IMR-90 (cell line): ENCODE results near the gene CHRM1. TPM values are rescaled to one million over a fixed set of nuclear protein-coding genes. Genes with fewer than 3 reads are reported as not detected.

Source experiments
- ATAC-seq: fragments of 200-7000 bp; cut with Tn5 transposase; 2 replicates; pipeline ENCODE4 v1.9.1; 2020; ENCODE audit warnings: low read depth, mild to moderate bottlenecking, moderate library complexity
- BruUV-seq: library from RNA; stranded (reverse); fragments of 400-500 nt; replicated peaks from 2 replicates; lab custom pipeline; 2021; lab: Mats Ljungman, UMichigan
- CTCF ChIA-PET: fragments of 300-600 bp; formaldehyde crosslinking; extraction: SDS; loops from one replicate; lab custom pipeline; 2021; ENCODE audit warnings: antibody characterized with exemption; lab: Yijun Ruan, JAX
- POLR2A ChIA-PET: fragments of 300-600 bp; sonication (Branson Sonifier 250); formaldehyde crosslinking; loops from one replicate; lab custom pipeline; 2022; ENCODE audit warnings: antibody characterized with exemption; ENCODE audit not compliant: unreplicated experiment; lab: Charles Lee
- DNase-seq: peaks from one replicate; pipeline ENCODE4 v3.0.0; 2013
- H2AFZ ChIP-seq: replicated peaks from 2 replicates; pipeline ENCODE3; 2013; ENCODE audit warnings: low read length, mild to moderate bottlenecking; ENCODE audit not compliant: poor library complexity
- H2AK5ac ChIP-seq: 2 replicates; pipeline ENCODE4 v1.6.1; 2013; ENCODE audit warnings: low read depth, low read length, inconsistent platforms
- H2AK9ac ChIP-seq: replicated peaks from 2 replicates; pipeline ENCODE3; 2013; ENCODE audit warnings: mild to moderate bottlenecking, low read depth, low read length, moderate library complexity; ENCODE audit not compliant: poor library complexity
- H2BK120ac ChIP-seq: 2 replicates; pipeline ENCODE4 v1.6.1; 2013; ENCODE audit warnings: low read depth, low read length, inconsistent platforms
- H2BK15ac ChIP-seq: 3 replicates; pipeline ENCODE4 v1.6.1; 2013; ENCODE audit warnings: low read depth, low read length, inconsistent platforms
- H2BK20ac ChIP-seq: 2 replicates; pipeline ENCODE4 v1.6.1; 2013; ENCODE audit warnings: low read depth, mild to moderate bottlenecking, inconsistent platforms, low read length, moderate library complexity
- H2BK5ac ChIP-seq: 2 replicates; pipeline ENCODE4 v1.6.1; 2013; ENCODE audit warnings: mild to moderate bottlenecking, low read depth, low read length, inconsistent platforms; ENCODE audit not compliant: poor library complexity, severe bottlenecking
- H3K14ac ChIP-seq: replicated peaks from 2 replicates; pipeline ENCODE4 v1.6.1; 2013; ENCODE audit warnings: low read depth, low read length, inconsistent platforms
- H3K18ac ChIP-seq: 2 replicates; pipeline ENCODE4 v1.6.1; 2013; ENCODE audit warnings: low read depth, low read length, control low read depth
- H3K23ac ChIP-seq: 2 replicates; pipeline ENCODE4 v1.6.1; 2013; ENCODE audit warnings: low read depth, low read length, inconsistent platforms
- H3K27ac ChIP-seq: 2 replicates; pipeline ENCODE4 v1.5.1; 2013; ENCODE audit warnings: mild to moderate bottlenecking, control low read depth, low read length; ENCODE audit not compliant: insufficient read depth
- H3K27me3 ChIP-seq: 2 replicates; pipeline ENCODE4 v1.6.1; 2013; ENCODE audit warnings: low read length; ENCODE audit not compliant: control insufficient read depth, insufficient read depth
- H3K36me3 ChIP-seq: 2 replicates; pipeline ENCODE4 v1.6.1; 2013; ENCODE audit warnings: low read length, mixed read lengths; ENCODE audit not compliant: control insufficient read depth, insufficient read depth
- H3K4ac ChIP-seq: 2 replicates; pipeline ENCODE4 v1.6.1; 2013; ENCODE audit warnings: low read depth, low read length, inconsistent platforms
- H3K4me1 ChIP-seq: 2 replicates; pipeline ENCODE4 v1.6.1; 2013; ENCODE audit warnings: low read length, mixed read lengths; ENCODE audit not compliant: control insufficient read depth, insufficient read depth
- H3K4me2 ChIP-seq: 2 replicates; pipeline ENCODE4 v1.6.1; 2013; ENCODE audit warnings: low read depth, mild to moderate bottlenecking, control low read depth, low read length, moderate library complexity
- H3K4me3 ChIP-seq: 2 replicates; pipeline ENCODE4 v1.5.1; 2013; ENCODE audit warnings: low read depth, mild to moderate bottlenecking, control low read depth, low read length, moderate library complexity; ENCODE audit not compliant: insufficient read depth
- H3K56ac ChIP-seq: 2 replicates; pipeline ENCODE4 v1.6.1; 2013; ENCODE audit warnings: low read length, inconsistent platforms; ENCODE audit not compliant: insufficient read depth; ENCODE audit errors: extremely low read depth
- H3K79me1 ChIP-seq, 2 experiments: 2 replicates each; pipeline ENCODE4 v1.6.1; 2013; ENCODE audit warnings: low read length in 2 of 2, inconsistent platforms in 1 of 2, low read depth in 1 of 2
- H3K9ac ChIP-seq: 2 replicates; pipeline ENCODE4 v1.6.1; 2013; ENCODE audit warnings: low read depth, low read length, control low read depth
- H3K9me1 ChIP-seq: 2 replicates; pipeline ENCODE4 v1.6.1; 2013; ENCODE audit warnings: low read length, inconsistent platforms; ENCODE audit not compliant: insufficient read depth
- H3K9me3 ChIP-seq: 2 replicates; pipeline ENCODE4 v1.6.1; 2013; ENCODE audit warnings: low read length; ENCODE audit not compliant: control insufficient read depth, insufficient read depth
- H4K20me1 ChIP-seq: 2 replicates; pipeline ENCODE4 v1.6.1; 2013; ENCODE audit warnings: low read length, inconsistent platforms; ENCODE audit not compliant: insufficient read depth
- H4K5ac ChIP-seq: 2 replicates; pipeline ENCODE4 v1.6.1; 2013; ENCODE audit warnings: mild to moderate bottlenecking, low read depth, low read length, control low read depth
- H4K8ac ChIP-seq, 2 experiments: 2 replicates each; pipeline ENCODE4 v1.6.1; 2013; ENCODE audit warnings: low read depth in 2 of 2, low read length in 2 of 2, control low read depth in 1 of 2, inconsistent platforms in 1 of 2
- H4K91ac ChIP-seq: 2 replicates; pipeline ENCODE4 v1.6.1; 2013; ENCODE audit warnings: low read depth, low read length, inconsistent platforms; ENCODE audit not compliant: insufficient read depth
- BHLHE40 ChIP-seq: fragments of 150-350 bp; IDR thresholded peaks from 2 replicates; pipeline ENCODE4 v1.6.1; 2016; ENCODE audit warnings: mild to moderate bottlenecking, low read depth, low read length
- CEBPB ChIP-seq: IDR thresholded peaks from 2 replicates; pipeline ENCODE4 v1.6.1; 2012; ENCODE audit warnings: low read depth, low read length, improper control_type of control experiment
- CHD1 ChIP-seq: IDR thresholded peaks from 2 replicates; pipeline ENCODE4 v1.6.1; 2012; ENCODE audit warnings: low read depth, low read length, improper control_type of control experiment
- FOS ChIP-seq: fragments of 150-350 bp; IDR thresholded peaks from 2 replicates; pipeline ENCODE4 v1.6.1; 2016; ENCODE audit warnings: low read depth, low read length
- MAFK ChIP-seq: IDR thresholded peaks from 2 replicates; pipeline ENCODE4 v1.6.1; 2012; ENCODE audit warnings: low read depth, low read length, improper control_type of control experiment
- MAZ ChIP-seq: IDR thresholded peaks from 2 replicates; pipeline ENCODE4 v1.6.1; 2012; ENCODE audit warnings: low read depth, mild to moderate bottlenecking, low read length, improper control_type of control experiment, moderate library complexity, borderline replicate concordance
- MXI1 ChIP-seq: IDR thresholded peaks from 2 replicates; pipeline ENCODE4 v1.6.1; 2012; ENCODE audit warnings: low read depth, mild to moderate bottlenecking, low read length, moderate library complexity, borderline replicate concordance
- NFE2L2 ChIP-seq: fragments of 150-350 bp; IDR thresholded peaks from 2 replicates; pipeline ENCODE4 v1.6.1; 2016; ENCODE audit warnings: low read depth, mild to moderate bottlenecking, low read length
- POLR2A ChIP-seq: IDR thresholded peaks from 2 replicates; pipeline ENCODE4 v1.6.1; 2012; ENCODE audit warnings: mild to moderate bottlenecking, low read depth, low read length
- RAD21 ChIP-seq: IDR thresholded peaks from 2 replicates; pipeline ENCODE4 v1.6.1; 2012; ENCODE audit warnings: low read length, improper control_type of control experiment
- RCOR1 ChIP-seq: IDR thresholded peaks from 2 replicates; pipeline ENCODE4 v1.6.1; 2012; ENCODE audit warnings: mild to moderate bottlenecking, low read length, improper control_type of control experiment; ENCODE audit not compliant: insufficient replicate concordance
- RFX5 ChIP-seq: IDR thresholded peaks from 2 replicates; pipeline ENCODE4 v1.8.0; 2012; ENCODE audit warnings: low read depth, mild to moderate bottlenecking, low read length, moderate library complexity
- SMC3 ChIP-seq: fragments of 150-350 bp; IDR thresholded peaks from 2 replicates; pipeline ENCODE4 v1.6.1; 2016; ENCODE audit warnings: low read depth, mild to moderate bottlenecking, antibody characterized with exemption, low read length, moderate library complexity
- WGBS, 2 experiments: methylation state at CpG; one replicate each; pipeline versions ENCODE4 v1.1.5 to v1.1.7; 2013; ENCODE audit warnings: missing lambda C conversion rate in 2 of 2; ENCODE audit not compliant: insufficient read length in 1 of 2; ENCODE audit errors: extremely low coverage in 2 of 2; 5-methylcytosine and 5-hydroxymethylcytosine counted together
- dilution Hi-C: fragments of 300-500 bp; cut with HindIII; formaldehyde crosslinking; loops from one replicate; pipeline ENCODE4 v1.14.3; 2018; ENCODE audit warnings: low sequenced_read_pairs; ENCODE audit not compliant: unreplicated experiment
- in situ Hi-C: fragments of 300-500 bp; cut with MboI; formaldehyde crosslinking; loops from 3 replicates; pipeline ENCODE4 v1.14.3; 2019; ENCODE audit warnings: low sequenced_read_pairs, inconsistent platforms, mixed read lengths
- intact Hi-C: fragments of 100-400 bp; cut with micrococcal nuclease; formaldehyde crosslinking; loops from 2 replicates; pipeline ENCODE4 v1.10.0; 2022
- polyA plus RNA-seq, 3 experiments: library from polyadenylated mRNA; depleted of rRNA; stranded (reverse); fragments of >200 nt; gene quantifications; 2 replicates each; pipeline ENCODE4 v1.2.3, GENCODE V29; 2012; ENCODE audit warnings: low replicate concordance in 1 of 3
- total RNA-seq: library from RNA; depleted of rRNA; stranded (reverse); fragments of >200 nt; gene quantifications from 2 replicates; pipeline ENCODE4 v1.2.3, GENCODE V29; 2012
- TF ChIP-seq, protein P1 (sequence below): conservative IDR thresholded peaks from 2 replicates; pipeline ENCODE4 v1.5.1; 2012; ENCODE audit warnings: mild to moderate bottlenecking, low read depth, low read length, improper control_type of control experiment
- TF ChIP-seq, protein P2 (sequence below): fragments of 150-350 bp; IDR thresholded peaks from 2 replicates; pipeline ENCODE4 v1.6.1; 2017; ENCODE audit warnings: mild to moderate bottlenecking, antibody characterized with exemption, low read length, low read depth
- TF ChIP-seq, protein P3 (sequence below): fragments of 150-350 bp; IDR thresholded peaks from 2 replicates; pipeline ENCODE4 v1.6.1; 2016; ENCODE audit warnings: low read depth, mild to moderate bottlenecking, low read length, moderate library complexity, borderline replicate concordance

CHRM1 gene
- total and polyA plus RNA-seq, 2 of the 4 experiments (the other 2 are of a cell fraction) = not detected

DNA sequence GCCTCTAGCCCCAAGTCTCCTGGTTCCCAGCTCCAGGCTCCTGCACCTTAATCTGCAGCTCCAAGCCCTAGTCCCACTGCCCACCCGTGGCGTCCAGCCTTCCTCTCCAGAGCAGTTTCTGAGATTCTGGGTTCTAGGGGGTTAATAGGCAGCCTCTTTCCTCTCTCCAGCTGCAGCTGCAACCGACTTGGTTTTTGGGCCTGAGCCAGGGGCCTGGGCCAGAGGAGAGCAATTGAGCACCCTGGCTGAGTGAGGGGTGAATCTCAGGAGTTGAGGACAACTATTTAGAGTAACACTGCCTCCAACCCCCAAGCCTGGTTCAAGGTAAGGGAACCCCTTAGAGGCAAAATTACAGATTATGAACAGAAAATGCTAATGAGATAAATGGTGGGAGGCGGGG, 9.0 kb upstream of the CHRM1 start:
- in situ Hi-C loops = no loop called here
- intact Hi-C loops = no loop called here
- no peak overlapping the region for H2BK20ac ChIP-seq
- no peak overlapping the region for H3K9ac ChIP-seq
- no peak overlapping the region for H2AK9ac ChIP-seq
- peaks cover 3% of the 10 kb centered on the region; the same call in 1 of the 2 replicates for H3K4me1 ChIP-seq
- no peak overlapping the region for H3K4ac ChIP-seq
- no peak overlapping the region for H2BK120ac ChIP-seq
- H4K20me1 ChIP-seq = no peaks in the 10 kb centered on the region
- H2AFZ ChIP-seq = no peak overlapping the region
- no peaks in the 10 kb centered on the region for H3K36me3 ChIP-seq
- no peak overlapping the region for H4K91ac ChIP-seq
- H2BK5ac ChIP-seq = no peak overlapping the region
- no peak overlapping the region for H2BK15ac ChIP-seq
- BruUV-seq = no TSS peak
- H3K27me3 ChIP-seq = peaks cover 56% of the 10 kb centered on the region
- no peak overlapping the region for H3K18ac ChIP-seq
- H2AK5ac ChIP-seq = no peak overlapping the region
- H3K27ac ChIP-seq = no peak overlapping the region
- dilution Hi-C loops = no loop called here
- H3K9me3 ChIP-seq = no peaks in the 10 kb centered on the region; the same call in 1 of the 2 replicates
- H3K4me2 ChIP-seq = no peak overlapping the region
- WGBS, 2 experiments = no CpG with 5 or more reads among the region's 4 CpGs
- no peak overlapping the region for H3K23ac ChIP-seq
- no peak overlapping the region for H3K4me3 ChIP-seq
- no peak for TF ChIP-seq POLR2A
- no peak for TF ChIP-seq RCOR1
- no peak for TF ChIP-seq MAFK
- TF ChIP-seq RFX5 = no peak
- TF ChIP-seq, protein P1, sequence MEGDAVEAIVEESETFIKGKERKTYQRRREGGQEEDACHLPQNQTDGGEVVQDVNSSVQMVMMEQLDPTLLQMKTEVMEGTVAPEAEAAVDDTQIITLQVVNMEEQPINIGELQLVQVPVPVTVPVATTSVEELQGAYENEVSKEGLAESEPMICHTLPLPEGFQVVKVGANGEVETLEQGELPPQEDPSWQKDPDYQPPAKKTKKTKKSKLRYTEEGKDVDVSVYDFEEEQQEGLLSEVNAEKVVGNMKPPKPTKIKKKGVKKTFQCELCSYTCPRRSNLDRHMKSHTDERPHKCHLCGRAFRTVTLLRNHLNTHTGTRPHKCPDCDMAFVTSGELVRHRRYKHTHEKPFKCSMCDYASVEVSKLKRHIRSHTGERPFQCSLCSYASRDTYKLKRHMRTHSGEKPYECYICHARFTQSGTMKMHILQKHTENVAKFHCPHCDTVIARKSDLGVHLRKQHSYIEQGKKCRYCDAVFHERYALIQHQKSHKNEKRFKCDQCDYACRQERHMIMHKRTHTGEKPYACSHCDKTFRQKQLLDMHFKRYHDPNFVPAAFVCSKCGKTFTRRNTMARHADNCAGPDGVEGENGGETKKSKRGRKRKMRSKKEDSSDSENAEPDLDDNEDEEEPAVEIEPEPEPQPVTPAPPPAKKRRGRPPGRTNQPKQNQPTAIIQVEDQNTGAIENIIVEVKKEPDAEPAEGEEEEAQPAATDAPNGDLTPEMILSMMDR = no peak
- no peak for TF ChIP-seq FOS
- no peak for TF ChIP-seq NFE2L2
- TF ChIP-seq MAZ = no peak
- no peak for TF ChIP-seq BHLHE40
- no peak for TF ChIP-seq RAD21
- no peak for TF ChIP-seq CHD1
- TF ChIP-seq CEBPB = no peak
- TF ChIP-seq SMC3 = no peak
- no peak for TF ChIP-seq MXI1
- TF ChIP-seq, protein P2, sequence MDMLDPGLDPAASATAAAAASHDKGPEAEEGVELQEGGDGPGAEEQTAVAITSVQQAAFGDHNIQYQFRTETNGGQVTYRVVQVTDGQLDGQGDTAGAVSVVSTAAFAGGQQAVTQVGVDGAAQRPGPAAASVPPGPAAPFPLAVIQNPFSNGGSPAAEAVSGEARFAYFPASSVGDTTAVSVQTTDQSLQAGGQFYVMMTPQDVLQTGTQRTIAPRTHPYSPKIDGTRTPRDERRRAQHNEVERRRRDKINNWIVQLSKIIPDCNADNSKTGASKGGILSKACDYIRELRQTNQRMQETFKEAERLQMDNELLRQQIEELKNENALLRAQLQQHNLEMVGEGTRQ = no peak
- TF ChIP-seq, protein P3, sequence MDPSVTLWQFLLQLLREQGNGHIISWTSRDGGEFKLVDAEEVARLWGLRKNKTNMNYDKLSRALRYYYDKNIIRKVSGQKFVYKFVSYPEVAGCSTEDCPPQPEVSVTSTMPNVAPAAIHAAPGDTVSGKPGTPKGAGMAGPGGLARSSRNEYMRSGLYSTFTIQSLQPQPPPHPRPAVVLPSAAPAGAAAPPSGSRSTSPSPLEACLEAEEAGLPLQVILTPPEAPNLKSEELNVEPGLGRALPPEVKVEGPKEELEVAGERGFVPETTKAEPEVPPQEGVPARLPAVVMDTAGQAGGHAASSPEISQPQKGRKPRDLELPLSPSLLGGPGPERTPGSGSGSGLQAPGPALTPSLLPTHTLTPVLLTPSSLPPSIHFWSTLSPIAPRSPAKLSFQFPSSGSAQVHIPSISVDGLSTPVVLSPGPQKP = no peak
- POLR2A ChIA-PET = no interaction called here
- no peaks in the 10 kb centered on the region for H3K79me1 ChIP-seq
- H3K14ac ChIP-seq = no peak overlapping the region
- no peaks in the 10 kb centered on the region for H3K9me1 ChIP-seq
- H3K56ac ChIP-seq = no peak overlapping the region
- no peak overlapping the region for H4K5ac ChIP-seq
- ATAC-seq = no peak
- CTCF ChIA-PET = interaction anchor here (0.6 kb wide), 1 partner anchor 22 kb away, joined by 3 read pairs; no protein-coding TSS in a partner anchor
- no peak overlapping the region for H4K8ac ChIP-seq
- no peak for DNase-seq
